H7 (cell line): ENCODE measurements around the gene MCFD2. TPM values are rescaled to one million over a fixed set of nuclear protein-coding genes. Genes with fewer than 3 reads are reported as not detected.
A peak's percentile ranks its signal among the peaks of the same experiment; 100 is the strongest.

Source experiments
- DNase-seq: peaks from one replicate; pipeline ENCODE4 v3.0.0; 2012
- H3K27me3 ChIP-seq: 2 replicates; pipeline ENCODE4 v1.6.0; 2011; ENCODE audit warnings: mild to moderate bottlenecking, low read length; ENCODE audit not compliant: control insufficient read depth, insufficient read depth
- H3K36me3 ChIP-seq: replicated peaks from 2 replicates; pipeline ENCODE4 v1.5.1; 2011; ENCODE audit warnings: low read length; ENCODE audit not compliant: control insufficient read depth, insufficient read depth
- H3K4me3 ChIP-seq: 2 replicates; pipeline ENCODE4 v1.5.1; 2011; ENCODE audit warnings: low read depth, mild to moderate bottlenecking, control low read depth, low read length, moderate library complexity; ENCODE audit not compliant: insufficient read depth
- total RNA-seq: library from RNA; depleted of rRNA; stranded (reverse); fragments of >200 nt; shearing (Covaris generic); gene quantifications from 2 replicates; pipeline ENCODE4 v1.2.3, GENCODE V29; 2014

The MCFD2 gene
- total RNA-seq, 1 experiment from 2014 or later = 65.5 TPM

GRCh38 chr2:46947841-46948240 lies 32.2 kb upstream of the MCFD2 start:
- Histone ChIP-seq H3K27me3 (no peaks in the 10 kb centered on the region), H3K4me3 (no peak overlapping the region), H3K36me3 (no peaks in the 10 kb centered on the region)
- no peak for DNase-seq

GRCh38 chr2:46945671-46946070 lies 30.1 kb upstream of the MCFD2 start:
- no peak overlapping the region for H3K4me3 ChIP-seq
- H3K36me3 ChIP-seq = no peaks in the 10 kb centered on the region
- no peak for DNase-seq
- peaks cover 5% of the 10 kb centered on the region for H3K27me3 ChIP-seq

- DNase-seq = no peak
- Histone ChIP-seq H3K4me3 (no peak overlapping the region), H3K36me3 (no peaks in the 10 kb centered on the region), H3K27me3 (peaks cover 7% of the 10 kb centered on the region)
Measured at GRCh38 chr2:46943881-46944798, 28.5 kb upstream of the MCFD2 start.

GRCh38 chr2:46942891-46943626 lies 27.5 kb upstream of the MCFD2 start:
- Histone ChIP-seq H3K36me3 (no peaks in the 10 kb centered on the region), H3K27me3 (peaks cover 7% of the 10 kb centered on the region), H3K4me3 (no peak overlapping the region)
- no peak for DNase-seq

DNA sequence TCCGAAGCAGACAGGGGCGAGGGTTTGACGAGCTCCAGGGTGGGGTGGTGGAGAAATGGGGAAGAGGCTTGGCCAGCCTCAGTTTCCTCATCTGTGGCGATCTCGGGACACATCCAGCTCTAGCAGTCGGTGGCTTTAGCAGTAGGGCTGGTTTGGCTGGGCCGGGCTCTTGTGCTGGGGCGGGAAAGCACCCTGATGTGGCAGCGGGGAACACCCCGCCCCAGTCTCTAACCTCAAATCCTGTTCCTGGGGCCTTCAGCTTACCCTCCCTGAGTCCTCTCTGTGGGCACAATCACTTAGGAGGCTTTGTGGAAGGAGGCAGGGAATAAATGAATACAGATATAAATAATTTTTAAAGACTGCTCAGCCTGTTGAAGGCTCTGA lies 26.5 kb upstream of the MCFD2 start:
- H3K36me3 ChIP-seq = no peaks in the 10 kb centered on the region
- peak overlapping the region; percentile 89 for H3K4me3 ChIP-seq
- H3K27me3 ChIP-seq = peaks cover 7% of the 10 kb centered on the region
- DNase-seq = peak; percentile 70

DNA sequence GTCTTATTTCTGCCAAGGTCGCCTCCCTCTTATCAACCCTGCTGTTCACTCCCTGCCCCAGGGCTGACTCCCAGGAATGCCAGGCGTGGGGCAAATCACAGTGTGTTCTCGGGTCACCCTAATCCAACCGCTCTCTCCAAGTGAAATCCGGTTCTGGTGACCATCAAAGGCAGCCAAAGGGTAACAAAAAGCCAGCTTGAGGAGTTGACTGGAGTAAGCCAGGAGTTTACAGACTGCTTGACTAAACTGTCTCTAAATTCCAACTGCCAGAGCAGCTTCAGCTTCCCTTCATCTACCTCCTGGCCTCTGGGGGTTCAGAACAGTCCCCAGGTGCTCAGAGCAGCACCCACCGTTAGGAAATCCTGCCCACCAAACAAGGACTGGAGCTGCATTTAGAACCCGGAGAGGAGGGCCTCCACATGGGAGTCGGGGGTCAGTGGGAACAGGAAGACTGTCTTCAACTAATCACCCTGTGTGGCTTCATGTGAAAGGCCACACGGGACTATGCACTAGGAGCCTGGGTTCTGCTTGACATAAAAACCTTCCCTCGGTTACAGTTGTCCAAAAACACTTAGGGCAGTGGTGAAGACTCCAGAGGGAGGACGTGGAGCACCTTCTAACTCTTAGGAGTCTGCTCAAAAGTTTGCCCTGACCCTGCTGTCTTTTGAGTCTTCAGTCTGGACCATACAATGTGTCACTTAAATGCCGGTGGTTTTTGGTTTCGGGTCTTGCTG lies 24.2 kb upstream of the MCFD2 start:
- DNase-seq = peak; percentile 20
- no peak overlapping the region for H3K4me3 ChIP-seq

DNA sequence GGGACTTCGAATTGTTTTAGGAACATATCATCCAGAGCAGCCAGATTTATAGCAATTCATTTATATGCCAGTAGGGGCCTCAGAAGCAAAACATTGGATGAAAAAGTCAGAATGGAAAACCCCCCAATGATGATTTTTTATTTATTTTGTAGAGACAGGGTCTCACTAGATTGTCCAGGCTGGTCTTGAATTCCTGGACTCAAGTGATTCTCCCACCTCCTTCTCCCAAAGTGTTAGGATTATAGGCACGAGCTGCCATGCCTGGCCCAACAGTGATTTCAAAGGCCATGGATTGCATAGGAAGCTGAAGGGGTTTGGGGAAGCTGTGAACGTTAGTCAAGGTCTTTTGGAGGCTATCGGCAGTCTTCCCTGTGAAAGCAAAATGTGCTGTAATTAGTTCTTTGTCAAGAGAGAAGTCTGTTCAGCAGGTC lies 21.9 kb upstream of the MCFD2 start:
- no peak overlapping the region for H3K4me3 ChIP-seq
- H3K27me3 ChIP-seq = peaks cover 6% of the 10 kb centered on the region
- no peaks in the 10 kb centered on the region for H3K36me3 ChIP-seq
- DNase-seq = peak; percentile 22

More for the DNA sequence above, 24.2 kb upstream of the MCFD2 start:
- Histone ChIP-seq H3K27me3 (peaks cover 7% of the 10 kb centered on the region), H3K36me3 (no peaks in the 10 kb centered on the region)

- no peak for DNase-seq
- Histone ChIP-seq H3K27me3 (peaks cover 3% of the 10 kb centered on the region), H3K36me3 (no peaks in the 10 kb centered on the region), H3K4me3 (no peak overlapping the region)
Measured at GRCh38 chr2:46936566-46936965, 21.0 kb upstream of the MCFD2 start.

GRCh38 chr2:46935071-46935470 lies 19.5 kb upstream of the MCFD2 start:
- Histone ChIP-seq H3K4me3 (no peak overlapping the region), H3K36me3 (no peaks in the 10 kb centered on the region), H3K27me3 (peaks cover 2% of the 10 kb centered on the region)
- no peak for DNase-seq

DNA sequence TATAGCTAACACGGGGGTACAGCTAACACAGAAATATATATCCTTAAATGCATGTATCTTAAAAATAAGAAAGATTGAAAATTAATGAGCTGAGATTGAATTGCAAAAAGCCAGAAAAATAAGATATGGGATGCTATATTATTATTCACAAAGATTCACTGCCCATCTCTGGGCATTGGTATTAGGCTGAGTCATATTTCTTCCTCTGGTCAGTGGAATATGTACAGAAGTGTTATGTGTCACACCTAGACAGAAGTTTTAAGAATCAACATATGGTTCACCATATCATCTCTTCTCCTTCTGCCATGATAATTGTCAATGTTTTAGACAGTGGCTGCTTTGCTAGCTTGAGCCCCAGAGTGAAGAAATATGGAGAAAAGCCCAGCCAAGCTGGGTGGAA lies 14.0 kb upstream of the MCFD2 start:
- DNase-seq = no peak
- H3K4me3 ChIP-seq = no peak overlapping the region
- H3K36me3 ChIP-seq = no peaks in the 10 kb centered on the region
- H3K27me3 ChIP-seq = no peaks in the 10 kb centered on the region

DNA sequence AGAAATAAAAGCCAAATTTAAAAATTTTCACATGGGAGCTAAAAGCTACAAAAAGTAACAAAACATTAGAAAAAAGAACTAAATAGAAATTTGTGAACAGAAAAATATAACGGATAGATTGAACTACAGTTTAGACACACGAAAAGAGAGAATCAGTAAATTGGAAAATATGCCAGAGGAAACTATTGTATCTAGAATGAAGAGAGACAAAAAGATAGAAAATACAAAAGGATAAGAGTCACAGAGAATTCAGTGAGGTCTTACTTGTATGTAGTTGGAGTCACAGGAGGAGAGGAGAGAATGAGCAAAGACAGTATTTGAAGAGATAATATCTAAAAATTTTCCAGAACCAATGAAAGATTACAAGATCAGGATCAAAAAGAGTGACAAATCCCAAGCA lies 11.3 kb upstream of the MCFD2 start:
- Histone ChIP-seq H3K27me3 (no peaks in the 10 kb centered on the region), H3K4me3 (no peak overlapping the region), H3K36me3 (no peaks in the 10 kb centered on the region)
- DNase-seq = no peak

GRCh38 chr2:46925474-46926351 lies 10.1 kb upstream of the MCFD2 start:
- Histone ChIP-seq H3K27me3 (no peaks in the 10 kb centered on the region), H3K36me3 (no peaks in the 10 kb centered on the region), H3K4me3 (no peak overlapping the region)
- DNase-seq = no peak

- H3K27me3 ChIP-seq = no peaks in the 10 kb centered on the region
- DNase-seq = no peak
- H3K36me3 ChIP-seq = no peaks in the 10 kb centered on the region
- H3K4me3 ChIP-seq = no peak overlapping the region
Measured at GRCh38 chr2:46924608-46925007, 9.0 kb upstream of the MCFD2 start.

DNA sequence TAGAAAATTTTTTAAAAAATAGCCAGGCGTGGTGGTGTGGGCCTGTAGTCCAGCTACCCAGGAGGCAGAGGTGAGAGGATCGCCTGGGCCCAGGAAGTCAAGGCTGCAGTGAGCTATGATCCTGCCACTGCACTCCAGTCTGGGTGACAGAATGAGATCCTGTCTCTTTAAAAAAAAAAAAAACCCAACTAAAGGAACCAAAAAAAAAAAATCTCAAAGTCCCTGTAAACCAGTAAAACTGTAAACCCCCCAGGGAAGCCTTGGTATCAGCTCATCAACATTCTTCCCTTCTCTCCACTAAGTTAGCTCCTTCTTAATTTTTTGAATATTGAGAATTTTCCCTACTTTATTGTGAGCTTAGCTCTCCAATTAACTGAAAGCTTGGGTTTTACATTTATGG lies 8.4 kb upstream of the MCFD2 start:
- Histone ChIP-seq H3K4me3 (no peak overlapping the region), H3K36me3 (no peaks in the 10 kb centered on the region), H3K27me3 (no peaks in the 10 kb centered on the region)
- DNase-seq = no peak
